Measurements from ENCODE around the gene UGT1A6.

Gene UGT1A6

GRCh38 chr2:233795735-233796171 lies 103.1 kb downstream of the UGT1A6 start:
- POLR2A ChIA-PET: no interaction called here
- TF ChIP-seq CTCF (IDR thresholded peaks at IDR 0.05; ENCODE audit: insufficient read depth, low read length, missing control alignments): no peak
- CTCF ChIA-PET: no interaction called here
- DNase-seq (ENCODE audit: low read depth, low spot score): no peak
- no peak overlapping the region for H3K4me3 ChIP-seq (ENCODE audit: low read depth, low read length)

- TF ChIP-seq CTCF (IDR thresholded peaks at IDR 0.05; ENCODE audit: insufficient read depth, low read length, missing control alignments): no peak
- DNase-seq (ENCODE audit: low read depth, low spot score): no peak
- ChIA-PET POLR2A (no interaction called here), CTCF (no interaction called here)
- no peak overlapping the region for H3K4me3 ChIP-seq (ENCODE audit: low read depth, low read length)
Observed at GRCh38 chr2:233796254-233796653, 103.6 kb downstream of the UGT1A6 start.

DNA sequence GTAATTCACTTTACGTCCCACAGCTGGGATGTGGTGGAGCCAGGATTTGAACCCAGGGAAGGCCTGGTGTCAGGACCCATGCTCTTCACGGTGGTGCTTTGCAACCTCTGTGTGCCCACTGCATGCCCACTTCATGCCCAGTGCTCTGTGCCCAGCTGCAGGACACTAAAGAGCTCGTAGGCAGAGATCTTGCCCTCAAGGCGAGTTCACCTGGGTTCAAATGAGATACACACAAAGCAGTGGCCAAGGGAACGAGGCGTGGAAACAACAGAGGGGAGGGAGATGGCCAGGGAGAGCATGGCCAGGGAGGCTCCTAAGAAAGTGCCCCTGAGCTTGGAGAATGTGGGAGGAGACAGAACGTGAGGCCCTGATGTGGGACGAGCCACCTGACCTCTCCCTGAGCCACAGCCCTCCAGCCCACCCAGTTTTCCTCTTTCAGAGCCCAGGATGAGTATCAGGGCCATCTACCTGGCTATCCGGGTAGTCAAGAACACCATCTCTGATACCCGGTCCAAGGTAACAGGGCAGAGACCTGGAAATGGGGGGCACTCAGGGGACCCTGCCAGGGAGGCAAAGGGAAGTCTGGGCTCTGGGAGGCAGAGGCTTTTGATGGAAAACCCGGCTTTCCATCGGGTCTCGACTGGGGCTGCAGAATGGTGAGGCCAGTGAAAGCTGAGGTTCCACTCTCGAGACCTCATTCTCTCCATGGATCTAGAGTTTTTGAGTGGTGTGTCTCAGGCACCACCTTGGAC lies 105.8 kb downstream of the UGT1A6 start:
- POLR2A ChIA-PET: no interaction called here
- CTCF ChIA-PET: no interaction called here

DNA sequence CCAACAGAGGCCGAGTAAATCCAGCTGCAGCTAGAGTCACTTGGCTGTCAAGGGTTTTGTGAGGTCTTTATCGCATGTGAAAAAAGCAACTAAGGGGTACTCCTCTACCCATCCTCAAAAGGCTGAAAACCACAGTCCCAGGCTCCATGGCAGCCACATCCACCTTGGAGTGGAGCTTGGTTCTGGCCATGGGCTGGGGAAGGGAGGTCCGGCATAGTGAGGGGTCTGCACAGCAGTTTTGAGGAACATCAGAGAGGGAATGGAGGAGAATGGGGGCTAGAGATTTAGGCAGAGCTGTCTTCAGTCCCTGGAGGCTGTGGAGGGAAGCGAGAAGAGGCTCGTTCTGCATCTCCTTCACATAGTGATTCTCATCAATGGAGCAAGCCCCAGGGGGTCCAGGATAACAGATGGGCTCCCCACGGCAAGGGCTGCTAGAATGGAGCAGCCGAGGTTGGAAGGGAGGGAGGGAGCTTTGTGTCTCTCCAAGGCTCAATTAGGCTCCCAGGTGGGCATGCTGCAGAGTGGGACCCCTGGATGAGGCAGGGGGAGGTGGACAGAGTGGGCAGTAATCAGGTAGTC lies 106.5 kb downstream of the UGT1A6 start:
- ChIA-PET POLR2A (no interaction called here), CTCF (no interaction called here)
- H3K4me3 ChIP-seq (ENCODE audit: low read depth, low read length): no peak overlapping the region
- DNase-seq (ENCODE audit: low read depth, low spot score): no peak
- no peak for TF ChIP-seq CTCF (IDR thresholded peaks at IDR 0.05; ENCODE audit: insufficient read depth, low read length, missing control alignments)

More for the DNA sequence above, 105.8 kb downstream of the UGT1A6 start:
- H3K4me3 ChIP-seq (ENCODE audit: low read depth, low read length): no peak overlapping the region
- TF ChIP-seq CTCF (IDR thresholded peaks at IDR 0.05; ENCODE audit: insufficient read depth, low read length, missing control alignments): no peak
- no peak for DNase-seq (ENCODE audit: low read depth, low spot score)

DNA sequence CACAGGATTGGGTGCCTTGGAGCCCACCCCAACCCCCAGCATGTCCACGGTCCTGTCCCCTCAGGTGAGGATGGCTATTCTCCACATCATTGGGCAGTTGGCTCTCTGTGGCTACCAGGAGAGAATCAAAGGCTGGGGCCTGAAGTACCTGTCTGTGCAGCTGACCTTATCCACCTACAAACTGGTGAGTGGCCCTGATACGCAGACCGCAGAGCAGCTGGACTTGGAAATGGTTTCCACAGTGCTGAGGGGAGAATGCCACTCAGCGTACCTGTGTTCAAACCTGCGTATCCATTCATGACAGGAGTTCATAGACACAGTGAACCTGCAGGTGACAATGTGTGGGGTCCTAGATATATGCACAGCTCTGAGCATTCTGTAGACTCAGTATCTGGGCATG lies 107.0 kb downstream of the UGT1A6 start:
- POLR2A ChIA-PET: no interaction called here
- no peak overlapping the region for H3K4me3 ChIP-seq (ENCODE audit: low read depth, low read length)
- TF ChIP-seq CTCF (IDR thresholded peaks at IDR 0.05; ENCODE audit: insufficient read depth, low read length, missing control alignments): no peak
- DNase-seq (ENCODE audit: low read depth, low spot score): no peak
- CTCF ChIA-PET: no interaction called here

GRCh38 chr2:233800208-233800607 lies 107.5 kb downstream of the UGT1A6 start:
- POLR2A ChIA-PET: no interaction called here
- CTCF ChIA-PET: no interaction called here
- no peak for DNase-seq (ENCODE audit: low read depth, low spot score)
- no peak overlapping the region for H3K4me3 ChIP-seq (ENCODE audit: low read depth, low read length)
- TF ChIP-seq CTCF (IDR thresholded peaks at IDR 0.05; ENCODE audit: insufficient read depth, low read length, missing control alignments): no peak
